ENCODE data around the gene LEFTY2. TPM values are rescaled to one million over a fixed set of nuclear protein-coding genes. Genes with fewer than 3 reads are reported as not detected.
"Not testable (repeated sequence)": the region's sequence is repeated elsewhere in the genome, so short reads cannot be mapped to it uniquely, and the experiment has no call there.

LEFTY2 gene
- total and polyA plus RNA-seq, 5 donors from 2014 or later: not detected

GRCh38 chr1:225934711-225935110 is 6.3 kb downstream of the LEFTY2 start:
- Histone ChIP-seq H3K36me3 (ENCODE audit: control insufficient read depth, insufficient read depth, low read length) (no peaks in the 10 kb centered on the region), H3K27me3 (ENCODE audit: control insufficient read depth, insufficient read depth, low read length) (no peaks in the 10 kb centered on the region), H3K4me3 (ENCODE audit: low read depth, low read length) (no peak overlapping the region), H3K27ac (ENCODE audit: insufficient read depth, low read length, poor library complexity, severe bottlenecking) (no peak overlapping the region), H3K4me1 (ENCODE audit: control insufficient read depth, insufficient read depth, low read length, poor library complexity, severe bottlenecking) (no peaks in the 10 kb centered on the region), H3K9me3 (ENCODE audit: control insufficient read depth in 2 of 2, low read length in 2 of 2) (no peaks in the 10 kb centered on the region)
- H3K4me1 Mint-ChIP-seq: peaks cover 0 to 3% (median 0%) of the 10 kb centered on the region in 4 donors
- H3K27ac Mint-ChIP-seq: no peak overlapping the region
- ATAC-seq (ENCODE audit: low read depth in 2 of 2) (no peak), DNase-seq (no peak)
- no peaks in the 10 kb centered on the region for H3K9me3 Mint-ChIP-seq
- H3K27me3 Mint-ChIP-seq: peaks cover 10% of the 10 kb centered on the region
- H3K36me3 Mint-ChIP-seq: no peaks in the 10 kb centered on the region
- H3K4me3 Mint-ChIP-seq: no peak overlapping the region

GRCh38 chr1:225933072-225933471 is 7.9 kb downstream of the LEFTY2 start:
- Histone ChIP-seq H3K4me3 (ENCODE audit: low read depth, low read length) (no peak overlapping the region), H3K36me3 (ENCODE audit: control insufficient read depth, insufficient read depth, low read length) (no peaks in the 10 kb centered on the region), H3K27ac (ENCODE audit: insufficient read depth, low read length, poor library complexity, severe bottlenecking) (no peak overlapping the region), H3K27me3 (ENCODE audit: control insufficient read depth, insufficient read depth, low read length) (no peaks in the 10 kb centered on the region), H3K9me3 (ENCODE audit: control insufficient read depth in 2 of 2, low read length in 2 of 2) (no peaks in the 10 kb centered on the region), H3K4me1 (ENCODE audit: control insufficient read depth, insufficient read depth, low read length, poor library complexity, severe bottlenecking) (no peaks in the 10 kb centered on the region)
- Mint-ChIP-seq H3K4me1 (peaks cover 0 to 13% (median 3%) of the 10 kb centered on the region in 4 donors), H3K36me3 (no peaks in the 10 kb centered on the region), H3K27ac (no peak overlapping the region), H3K9me3 (no peaks in the 10 kb centered on the region), H3K4me3 (no peak overlapping the region), H3K27me3 (peaks cover 10% of the 10 kb centered on the region)
- ATAC-seq (ENCODE audit: low read depth in 2 of 2) (no peak), DNase-seq (no peak)

- H3K27me3 ChIP-seq (ENCODE audit: control insufficient read depth, insufficient read depth, low read length): no peaks in the 10 kb centered on the region
- Mint-ChIP-seq H3K27me3 (peaks cover 10% of the 10 kb centered on the region), H3K27ac (peak overlapping the region in 2 of 3 donors; percentile 31 to 80), H3K4me1 (peaks cover 0 to 14% (median 5%) of the 10 kb centered on the region in 4 donors), H3K4me3 (no peak overlapping the region), H3K36me3 (no peaks in the 10 kb centered on the region), H3K9me3 (no peaks in the 10 kb centered on the region)
- ATAC-seq (ENCODE audit: low read depth in 2 of 2): no peak
- no peak for DNase-seq
- no peaks in the 10 kb centered on the region for H3K36me3 ChIP-seq (ENCODE audit: control insufficient read depth, insufficient read depth, low read length)
- no peaks in the 10 kb centered on the region for H3K4me1 ChIP-seq (ENCODE audit: control insufficient read depth, insufficient read depth, low read length, poor library complexity, severe bottlenecking)
- H3K27ac ChIP-seq (ENCODE audit: insufficient read depth, low read length, poor library complexity, severe bottlenecking): no peak overlapping the region
- no peak overlapping the region for H3K4me3 ChIP-seq (ENCODE audit: low read depth, low read length)
- H3K9me3 ChIP-seq (ENCODE audit: control insufficient read depth in 2 of 2, low read length in 2 of 2): no peaks in the 10 kb centered on the region
Observed at GRCh38 chr1:225931270-225932136, 9.5 kb downstream of the LEFTY2 start.

- peaks cover 10% of the 10 kb centered on the region for H3K27me3 Mint-ChIP-seq
- Histone ChIP-seq H3K9me3 (ENCODE audit: control insufficient read depth in 2 of 2, low read length in 2 of 2) (no peaks in the 10 kb centered on the region), H3K4me3 (ENCODE audit: low read depth, low read length) (no peak overlapping the region), H3K27me3 (ENCODE audit: control insufficient read depth, insufficient read depth, low read length) (no peaks in the 10 kb centered on the region), H3K27ac (ENCODE audit: insufficient read depth, low read length, poor library complexity, severe bottlenecking) (no peak overlapping the region), H3K36me3 (ENCODE audit: control insufficient read depth, insufficient read depth, low read length) (no peaks in the 10 kb centered on the region), H3K4me1 (ENCODE audit: control insufficient read depth, insufficient read depth, low read length, poor library complexity, severe bottlenecking) (no peaks in the 10 kb centered on the region)
- ATAC-seq (ENCODE audit: low read depth in 2 of 2) (no peak), DNase-seq (no peak)
- H3K4me1 Mint-ChIP-seq: peaks cover 0 to 14% (median 7%) of the 10 kb centered on the region in 4 donors
- no peaks in the 10 kb centered on the region for H3K36me3 Mint-ChIP-seq
- H3K4me3 Mint-ChIP-seq: no peak overlapping the region
- peak overlapping the region in 2 of 3 donors; percentile 60 to 67 for H3K27ac Mint-ChIP-seq
- no peaks in the 10 kb centered on the region for H3K9me3 Mint-ChIP-seq
Observed at GRCh38 chr1:225930566-225930965, 10.5 kb downstream of the LEFTY2 start.

- H3K9me3 ChIP-seq (ENCODE audit: control insufficient read depth in 2 of 2, low read length in 2 of 2); H3K4me3 ChIP-seq (ENCODE audit: low read depth, low read length); H3K4me1 ChIP-seq (ENCODE audit: control insufficient read depth, insufficient read depth, low read length, poor library complexity, severe bottlenecking); H3K36me3 Mint-ChIP-seq; H3K27ac ChIP-seq (ENCODE audit: insufficient read depth, low read length, poor library complexity, severe bottlenecking); H3K27me3 ChIP-seq (ENCODE audit: control insufficient read depth, insufficient read depth, low read length); DNase-seq; H3K9me3 Mint-ChIP-seq; H3K36me3 ChIP-seq (ENCODE audit: control insufficient read depth, insufficient read depth, low read length); H3K4me3 Mint-ChIP-seq; ATAC-seq (ENCODE audit: low read depth in 2 of 2); H3K27me3 Mint-ChIP-seq: not testable (repeated sequence)
- peak overlapping the region; percentile 48 to 86 (median 60) for H3K27ac Mint-ChIP-seq
- peaks cover 0 to 22% (median 11%) of the 10 kb centered on the region in 4 donors for H3K4me1 Mint-ChIP-seq
Observed at GRCh38 chr1:225929462-225929861, 11.6 kb downstream of the LEFTY2 start.

- Mint-ChIP-seq H3K27me3 (peaks cover 10% of the 10 kb centered on the region), H3K4me3 (peak overlapping the region in 2 of 4 donors; percentile 23 to 68), H3K4me1 (peaks cover 0 to 28% (median 13%) of the 10 kb centered on the region in 4 donors), H3K27ac (peak overlapping the region; percentile 43 to 86 (median 48)), H3K9me3 (no peaks in the 10 kb centered on the region), H3K36me3 (no peaks in the 10 kb centered on the region)
- no peaks in the 10 kb centered on the region for H3K27me3 ChIP-seq (ENCODE audit: control insufficient read depth, insufficient read depth, low read length)
- DNase-seq (peak in 2 of 3 donors; percentile 27 to 58), ATAC-seq (ENCODE audit: low read depth in 2 of 2) (no peak)
- H3K4me3 ChIP-seq (ENCODE audit: low read depth, low read length): no peak overlapping the region
- H3K9me3 ChIP-seq (ENCODE audit: control insufficient read depth in 2 of 2, low read length in 2 of 2): no peaks in the 10 kb centered on the region
- no peaks in the 10 kb centered on the region for H3K36me3 ChIP-seq (ENCODE audit: control insufficient read depth, insufficient read depth, low read length)
- no peak overlapping the region for H3K27ac ChIP-seq (ENCODE audit: insufficient read depth, low read length, poor library complexity, severe bottlenecking)
- peaks cover 10% of the 10 kb centered on the region for H3K4me1 ChIP-seq (ENCODE audit: control insufficient read depth, insufficient read depth, low read length, poor library complexity, severe bottlenecking)
Observed at GRCh38 chr1:225928186-225929175, 12.5 kb downstream of the LEFTY2 start.

GRCh38 chr1:225926551-225927113 is 14.4 kb downstream of the LEFTY2 start:
- H3K27me3 Mint-ChIP-seq: no peaks in the 10 kb centered on the region
- no peak for DNase-seq
- H3K4me1 Mint-ChIP-seq: peaks cover 0 to 40% (median 21%) of the 10 kb centered on the region in 4 donors
- no peak overlapping the region for H3K4me3 ChIP-seq (ENCODE audit: low read depth, low read length)
- no peaks in the 10 kb centered on the region for H3K9me3 Mint-ChIP-seq
- no peaks in the 10 kb centered on the region for H3K9me3 ChIP-seq (ENCODE audit: control insufficient read depth in 2 of 2, low read length in 2 of 2)
- H3K27ac Mint-ChIP-seq: peak overlapping the region in 1 of 3 donors; percentile 42
- no peaks in the 10 kb centered on the region for H3K36me3 ChIP-seq (ENCODE audit: control insufficient read depth, insufficient read depth, low read length)
- no peak overlapping the region for H3K27ac ChIP-seq (ENCODE audit: insufficient read depth, low read length, poor library complexity, severe bottlenecking)
- peak overlapping the region in 2 of 4 donors; percentile 43 to 76 for H3K4me3 Mint-ChIP-seq
- ATAC-seq (ENCODE audit: low read depth in 2 of 2): no peak
- H3K4me1 ChIP-seq (ENCODE audit: control insufficient read depth, insufficient read depth, low read length, poor library complexity, severe bottlenecking): peaks cover 25% of the 10 kb centered on the region
- no peaks in the 10 kb centered on the region for H3K27me3 ChIP-seq (ENCODE audit: control insufficient read depth, insufficient read depth, low read length)
- peaks cover 7% of the 10 kb centered on the region for H3K36me3 Mint-ChIP-seq

All from CD4-positive, CD25-positive, alpha-beta regulatory T cell (primary cell).